Measurements from ENCODE around the gene SINHCAF. TPM values are rescaled to one million over a fixed set of nuclear protein-coding genes. Genes with fewer than 3 reads are reported as not detected.

SINHCAF gene
- total RNA-seq, 2 donors from 2014 or later, result 24.4 to 34.5 TPM

DNA sequence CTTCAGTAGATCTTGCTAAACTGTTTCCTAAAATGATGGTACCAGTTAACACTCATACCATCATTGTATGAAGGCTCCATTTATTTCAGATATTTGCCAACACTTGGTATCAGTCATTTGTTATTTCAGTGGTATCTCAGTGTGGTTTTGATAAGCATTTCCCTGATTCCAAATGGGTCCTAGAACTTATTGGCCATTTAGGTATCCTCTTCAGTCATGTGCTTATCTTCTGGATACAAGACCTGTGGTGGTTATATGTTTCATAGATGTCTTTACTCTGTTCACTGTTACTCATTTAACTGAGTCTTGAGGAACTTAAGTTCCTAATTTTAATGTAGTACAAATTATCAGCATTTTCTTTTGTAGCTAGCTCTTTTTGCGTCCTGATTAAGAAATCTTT is 13.5 kb downstream of the SINHCAF start:
- H3K9me3 ChIP-seq, result no peaks in the 10 kb centered on the region
- intact Hi-C loops (cut with DNase I), result no loop called here
- no peak overlapping the region for H3K27ac ChIP-seq
- H3K36me3 ChIP-seq (replicated peaks in 1 of 2; ENCODE audit: insufficient read depth in 1 of 2, low read depth in 2 of 2), result no peaks in the 10 kb centered on the region
- DNase-seq (no peak), ATAC-seq (no peak)
- 96 to 100% methylated on average over 1 of the region's 1 CpG for WGBS, 2 donors
- no peak for TF ChIP-seq POLR2A (IDR thresholded peaks at IDR 0.05)
- TF ChIP-seq CTCF (IDR thresholded peaks at IDR 0.05), result no peak
- H3K4me3 ChIP-seq, result no peak overlapping the region
- peaks cover 18% of the 10 kb centered on the region for H3K4me1 ChIP-seq
- no peaks in the 10 kb centered on the region for H3K27me3 ChIP-seq

- H3K36me3 ChIP-seq (replicated peaks in 1 of 2; ENCODE audit: insufficient read depth in 1 of 2, low read depth in 2 of 2), result no peaks in the 10 kb centered on the region
- WGBS, 2 donors, result 95 to 100% methylated on average over 2 of the region's 2 CpGs
- DNase-seq, result no peak
- no peak for ATAC-seq
- H3K4me3 ChIP-seq, result no peak overlapping the region
- TF ChIP-seq POLR2A (IDR thresholded peaks at IDR 0.05) (no peak), CTCF (IDR thresholded peaks at IDR 0.05) (no peak)
- H3K27me3 ChIP-seq, result no peaks in the 10 kb centered on the region
- intact Hi-C loops (cut with DNase I), result no loop called here
- H3K9me3 ChIP-seq, result no peaks in the 10 kb centered on the region
- no peak overlapping the region for H3K27ac ChIP-seq
- H3K4me1 ChIP-seq, result peaks cover 11% of the 10 kb centered on the region
Observed at GRCh38 chr12:31311634-31312258, 14.2 kb downstream of the SINHCAF start.

DNA sequence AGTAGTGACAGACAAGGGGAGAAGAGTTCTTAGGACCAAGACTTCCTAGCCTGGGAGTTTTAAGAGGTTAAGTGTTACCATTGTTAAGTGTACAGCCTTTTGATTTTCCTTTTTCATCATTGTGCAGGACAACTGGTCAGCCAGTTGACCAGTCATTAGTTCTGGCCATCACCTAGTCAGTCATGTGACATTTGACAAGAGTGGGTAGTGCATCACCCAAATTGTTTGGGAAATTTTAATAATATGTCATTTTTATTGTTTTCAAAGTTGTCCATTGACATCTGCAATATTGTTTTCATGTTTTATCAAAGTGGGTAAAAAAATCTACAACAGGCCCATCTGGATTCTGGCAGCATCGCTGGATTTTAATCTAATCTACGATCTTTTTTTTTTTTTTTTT is 15.5 kb downstream of the SINHCAF start:
- no peak for DNase-seq
- Histone ChIP-seq H3K27me3 (no peaks in the 10 kb centered on the region), H3K27ac (no peak overlapping the region), H3K36me3 (replicated peaks in 1 of 2; ENCODE audit: insufficient read depth in 1 of 2, low read depth in 2 of 2) (no peaks in the 10 kb centered on the region), H3K4me3 (no peak overlapping the region), H3K4me1 (peaks cover 9% of the 10 kb centered on the region), H3K9me3 (no peaks in the 10 kb centered on the region)
- intact Hi-C loops (cut with DNase I), result no loop called here
- TF ChIP-seq POLR2A (IDR thresholded peaks at IDR 0.05), result no peak
- 69 to 79% methylated on average over 2 of the region's 2 CpGs for WGBS, 2 donors
- no peak for ATAC-seq

GRCh38 chr12:31309279-31309678 is 16.7 kb downstream of the SINHCAF start:
- Histone ChIP-seq H3K27ac (no peak overlapping the region), H3K9me3 (no peaks in the 10 kb centered on the region), H3K27me3 (no peaks in the 10 kb centered on the region), H3K4me3 (no peak overlapping the region), H3K36me3 (replicated peaks in 1 of 2; ENCODE audit: insufficient read depth in 1 of 2, low read depth in 2 of 2) (no peaks in the 10 kb centered on the region), H3K4me1 (no peaks in the 10 kb centered on the region)
- 91 to 100% methylated on average over 1 of the region's 1 CpG for WGBS, 2 donors
- DNase-seq (no peak), ATAC-seq (no peak)
- intact Hi-C loops (cut with DNase I), result no loop called here
- TF ChIP-seq CTCF (IDR thresholded peaks at IDR 0.05) (no peak), POLR2A (IDR thresholded peaks at IDR 0.05) (no peak)

DNA sequence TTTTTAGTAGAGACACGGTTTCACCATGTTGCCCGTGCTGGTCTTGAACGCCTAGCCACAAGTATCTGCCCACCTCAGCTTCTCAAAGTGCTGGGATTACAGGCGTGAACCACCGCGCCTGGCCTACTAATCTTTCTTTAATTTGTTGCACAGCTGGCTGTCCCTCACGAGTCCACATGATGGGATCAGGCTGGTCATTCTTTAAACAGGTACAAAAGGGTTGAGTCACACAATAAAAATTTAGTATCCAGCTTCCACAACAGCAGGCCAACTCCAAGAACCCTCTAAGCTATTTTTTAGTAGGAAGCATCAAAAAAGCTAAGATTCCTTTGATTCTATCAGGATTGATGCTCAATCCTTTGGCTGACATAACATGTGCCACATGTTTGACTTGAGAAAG is 17.8 kb downstream of the SINHCAF start:
- no peak overlapping the region for H3K27ac ChIP-seq
- no peaks in the 10 kb centered on the region for H3K9me3 ChIP-seq
- DNase-seq (no peak), ATAC-seq (no peak)
- intact Hi-C loops (cut with DNase I), result no loop called here
- 85 to 88% methylated on average over 7 of the region's 7 CpGs for WGBS, 2 donors
- no peaks in the 10 kb centered on the region for H3K27me3 ChIP-seq
- peaks cover 3% of the 10 kb centered on the region for H3K4me1 ChIP-seq
- no peak overlapping the region for H3K4me3 ChIP-seq
- TF ChIP-seq POLR2A (IDR thresholded peaks at IDR 0.05), result no peak
- TF ChIP-seq CTCF (IDR thresholded peaks at IDR 0.05), result no peak
- H3K36me3 ChIP-seq (replicated peaks in 1 of 2; ENCODE audit: insufficient read depth in 1 of 2, low read depth in 2 of 2), result peaks cover 0 to under 1% of the 10 kb centered on the region in 2 donors
